GM12874 (cell line): ENCODE measurements around the gene TEX55.

Experiments
- TF ChIP-seq, protein P1 (sequence below): IDR thresholded peaks from 2 replicates; pipeline ENCODE4 v1.5.1; 2011; ENCODE audit warnings: low read depth, mild to moderate bottlenecking, control low read depth, low read length, moderate library complexity; ENCODE audit not compliant: insufficient read depth

TEX55 gene

DNA sequence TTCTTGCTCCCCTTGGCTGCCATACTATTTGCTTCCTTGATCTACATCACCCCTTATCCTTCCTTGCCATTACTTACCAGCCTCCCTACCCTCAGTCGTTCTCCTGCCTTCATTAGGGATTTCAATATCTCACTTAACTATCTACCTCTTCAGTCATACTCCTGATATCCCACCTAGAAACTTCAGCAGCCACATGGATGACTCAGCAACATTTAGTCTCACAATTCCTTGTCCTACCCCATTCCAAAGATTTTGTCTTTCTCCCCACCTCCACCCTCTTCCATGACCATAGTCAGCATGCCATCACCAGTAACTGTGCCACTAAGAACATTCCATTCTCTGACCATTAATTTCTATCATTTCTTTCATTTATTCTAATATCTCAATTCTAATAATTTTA is 45.8 kb downstream of the TEX55 start:
- TF ChIP-seq, protein P1, sequence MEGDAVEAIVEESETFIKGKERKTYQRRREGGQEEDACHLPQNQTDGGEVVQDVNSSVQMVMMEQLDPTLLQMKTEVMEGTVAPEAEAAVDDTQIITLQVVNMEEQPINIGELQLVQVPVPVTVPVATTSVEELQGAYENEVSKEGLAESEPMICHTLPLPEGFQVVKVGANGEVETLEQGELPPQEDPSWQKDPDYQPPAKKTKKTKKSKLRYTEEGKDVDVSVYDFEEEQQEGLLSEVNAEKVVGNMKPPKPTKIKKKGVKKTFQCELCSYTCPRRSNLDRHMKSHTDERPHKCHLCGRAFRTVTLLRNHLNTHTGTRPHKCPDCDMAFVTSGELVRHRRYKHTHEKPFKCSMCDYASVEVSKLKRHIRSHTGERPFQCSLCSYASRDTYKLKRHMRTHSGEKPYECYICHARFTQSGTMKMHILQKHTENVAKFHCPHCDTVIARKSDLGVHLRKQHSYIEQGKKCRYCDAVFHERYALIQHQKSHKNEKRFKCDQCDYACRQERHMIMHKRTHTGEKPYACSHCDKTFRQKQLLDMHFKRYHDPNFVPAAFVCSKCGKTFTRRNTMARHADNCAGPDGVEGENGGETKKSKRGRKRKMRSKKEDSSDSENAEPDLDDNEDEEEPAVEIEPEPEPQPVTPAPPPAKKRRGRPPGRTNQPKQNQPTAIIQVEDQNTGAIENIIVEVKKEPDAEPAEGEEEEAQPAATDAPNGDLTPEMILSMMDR = no peak

DNA sequence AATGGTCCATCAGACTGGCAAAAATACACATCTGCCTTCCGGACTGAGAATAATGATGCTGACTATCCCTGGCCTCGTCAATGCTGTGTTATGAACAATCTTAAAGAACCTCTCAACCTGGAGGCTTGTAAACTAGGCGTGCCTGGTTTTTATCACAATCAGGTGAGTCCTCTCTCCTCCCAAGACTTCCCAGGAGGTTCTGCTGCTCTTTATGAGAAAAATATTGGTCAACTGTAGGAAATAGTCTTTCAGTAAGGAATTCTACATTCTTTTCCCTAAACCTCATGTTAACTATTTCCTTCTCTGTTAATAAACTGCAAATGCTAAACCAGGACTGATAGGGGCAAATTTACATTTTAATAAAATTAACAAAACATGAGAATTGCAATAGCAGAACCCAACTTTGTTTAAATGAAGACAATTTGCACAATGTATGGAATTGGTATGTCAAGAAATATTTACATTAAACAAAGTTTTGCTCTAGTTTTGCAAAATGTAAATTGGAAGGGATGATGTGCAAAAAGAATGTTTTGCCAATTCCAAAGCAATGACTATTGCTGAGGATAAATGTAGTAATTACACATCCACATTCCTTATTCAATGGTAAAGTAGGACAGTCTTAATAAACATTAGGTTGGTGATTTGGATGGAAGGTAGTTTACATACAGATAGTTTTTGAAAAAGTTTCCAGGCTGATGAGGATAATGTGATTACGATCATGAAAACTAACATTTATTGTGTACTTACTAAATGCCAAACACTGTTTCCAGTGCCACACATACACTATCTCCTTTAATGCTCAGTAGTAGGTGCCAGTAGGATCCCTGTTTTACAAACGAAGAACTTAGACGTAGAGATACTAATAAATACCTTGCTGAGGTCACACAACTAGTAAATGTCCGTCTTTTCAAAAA is 48.5 kb downstream of the TEX55 start:
- TF ChIP-seq, protein P1 = no peak

DNA sequence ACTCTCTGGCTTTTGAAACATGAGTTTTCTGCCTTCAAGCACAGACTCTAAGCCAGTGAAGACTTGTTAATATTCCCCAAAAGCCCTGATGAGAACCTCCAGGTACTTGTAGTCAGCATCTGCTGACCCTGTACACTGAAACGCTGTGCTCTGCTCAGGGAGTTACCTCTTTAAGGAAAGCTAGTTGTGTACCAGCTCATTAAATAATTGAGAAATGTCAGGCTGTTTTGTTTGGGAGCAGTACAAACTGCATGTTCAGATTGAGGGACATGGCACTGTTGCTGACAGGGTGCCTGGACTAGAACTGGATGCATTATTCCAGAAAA is 49.1 kb downstream of the TEX55 start:
- TF ChIP-seq, protein P1 = no peak

DNA sequence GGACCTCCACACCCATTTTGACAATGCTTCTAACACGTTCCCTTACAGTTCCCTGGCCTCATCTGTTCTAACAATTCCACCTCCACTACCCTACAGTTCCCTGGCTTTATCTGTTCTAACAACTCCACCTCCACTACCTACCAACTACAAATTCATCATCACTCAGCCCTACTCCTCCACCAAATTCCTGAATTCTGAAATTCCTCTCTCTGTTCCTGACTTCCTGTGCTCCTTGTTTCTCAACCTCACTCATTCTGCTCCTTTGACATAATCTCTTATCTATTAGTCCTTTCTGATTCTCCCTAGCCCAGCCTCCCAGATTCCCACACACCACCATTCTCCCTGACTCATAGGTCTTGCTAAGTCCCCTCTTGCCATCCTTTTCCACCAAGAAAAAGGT is 49.9 kb downstream of the TEX55 start:
- TF ChIP-seq, protein P1 = no peak
